ENCODE data around the gene FERMT3.

GRCh38 chr11:64261556-64262080 lies 55.1 kb downstream of the FERMT3 start:
- TF ChIP-seq SNAI2 (CRISPR knock-in tag; IDR thresholded peaks at IDR 0.05) (no peak), CREB5 (CRISPR knock-in tag; IDR thresholded peaks at IDR 0.05; ENCODE audit: low read depth) (no peak), PPARA (CRISPR knock-in tag; IDR thresholded peaks at IDR 0.05; ENCODE audit: borderline replicate concordance) (no peak), PATZ1 (CRISPR knock-in tag; IDR thresholded peaks at IDR 0.05; ENCODE audit: borderline replicate concordance) (no peak), ARNTL (CRISPR knock-in tag; IDR thresholded peaks at IDR 0.05; ENCODE audit: borderline replicate concordance, low read depth) (no peak)
